Choroid plexus epithelial cell (primary cell): Measurements from ENCODE around the gene ZNF77.
"Not testable (repeated sequence)": the region's sequence is repeated elsewhere in the genome, so short reads cannot be mapped to it uniquely, and the experiment has no call there.

Source experiments
- DNase-seq: peaks from one replicate; pipeline ENCODE4 v3.0.0-alpha.2; 2010; ENCODE audit warnings: low read depth
- H3K4me3 ChIP-seq: 2 replicates; pipeline ENCODE4 v1.5.1; 2011; ENCODE audit warnings: low read depth, mild to moderate bottlenecking, control low read depth, low read length, moderate library complexity
- TF ChIP-seq, protein P1 (sequence below): conservative IDR thresholded peaks from 2 replicates; pipeline ENCODE4 v1.5.1; 2011; ENCODE audit warnings: low read depth, mild to moderate bottlenecking, control low read depth, inconsistent platforms, low read length, moderate library complexity

Gene ZNF77

DNA sequence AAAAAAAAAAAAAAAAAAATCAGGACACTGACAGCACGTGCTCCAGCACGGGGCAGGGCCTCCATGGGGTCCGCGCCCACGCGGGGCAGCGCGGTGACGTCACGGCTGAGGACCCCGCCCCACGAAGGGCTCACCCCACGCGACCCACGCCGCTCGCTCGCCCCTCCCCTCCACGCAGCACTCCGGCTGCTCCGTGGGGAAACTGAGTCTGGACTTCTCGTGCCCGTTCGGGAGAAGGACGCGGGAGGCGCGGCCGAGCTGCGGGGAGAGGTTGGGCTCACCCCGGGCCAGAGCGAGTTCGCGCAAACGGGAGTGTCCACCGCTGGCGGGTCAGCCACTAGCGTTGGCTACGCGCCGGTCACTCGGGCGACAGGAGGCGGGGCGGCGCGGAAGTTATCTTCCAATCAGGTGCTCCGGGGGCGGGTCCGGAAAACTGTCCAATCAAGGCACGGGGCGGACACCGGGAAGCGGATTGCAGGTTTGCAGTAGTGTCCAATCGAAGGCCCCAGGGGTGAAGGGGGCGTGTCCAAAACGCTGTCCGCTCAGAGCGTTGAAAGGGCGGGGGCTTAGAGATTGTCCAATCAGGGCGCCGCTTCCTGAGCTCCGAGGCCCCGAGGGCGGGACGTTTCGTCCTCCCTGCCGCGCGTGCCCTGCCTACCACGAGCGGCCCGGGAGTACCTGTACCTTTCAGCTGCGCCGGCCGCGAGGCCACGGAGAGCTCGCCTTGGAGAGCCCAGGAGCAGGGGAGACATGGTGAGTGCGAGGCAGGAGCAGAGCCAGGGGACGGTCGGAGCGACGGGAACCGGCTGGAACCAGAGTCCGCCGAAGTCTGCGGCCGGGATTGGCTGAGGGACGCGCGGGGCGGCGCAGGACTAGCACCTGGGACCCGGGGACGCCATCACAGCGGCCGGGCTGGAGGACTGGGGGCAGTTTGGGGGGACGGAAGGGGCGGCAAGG, 44.2 kb downstream of the ZNF77 start, which contains the start of gene ZNF57:
Gene ZNF57 (plus strand): TSS at position 633 of the 957 bp plus-strand sequence. CDS start 118 bp downstream, at position 751.
- peak within 1 kb of the TSS; percentile 91 for H3K4me3 ChIP-seq
- DNase-seq = peak; percentile 100
- TF ChIP-seq, protein P1, sequence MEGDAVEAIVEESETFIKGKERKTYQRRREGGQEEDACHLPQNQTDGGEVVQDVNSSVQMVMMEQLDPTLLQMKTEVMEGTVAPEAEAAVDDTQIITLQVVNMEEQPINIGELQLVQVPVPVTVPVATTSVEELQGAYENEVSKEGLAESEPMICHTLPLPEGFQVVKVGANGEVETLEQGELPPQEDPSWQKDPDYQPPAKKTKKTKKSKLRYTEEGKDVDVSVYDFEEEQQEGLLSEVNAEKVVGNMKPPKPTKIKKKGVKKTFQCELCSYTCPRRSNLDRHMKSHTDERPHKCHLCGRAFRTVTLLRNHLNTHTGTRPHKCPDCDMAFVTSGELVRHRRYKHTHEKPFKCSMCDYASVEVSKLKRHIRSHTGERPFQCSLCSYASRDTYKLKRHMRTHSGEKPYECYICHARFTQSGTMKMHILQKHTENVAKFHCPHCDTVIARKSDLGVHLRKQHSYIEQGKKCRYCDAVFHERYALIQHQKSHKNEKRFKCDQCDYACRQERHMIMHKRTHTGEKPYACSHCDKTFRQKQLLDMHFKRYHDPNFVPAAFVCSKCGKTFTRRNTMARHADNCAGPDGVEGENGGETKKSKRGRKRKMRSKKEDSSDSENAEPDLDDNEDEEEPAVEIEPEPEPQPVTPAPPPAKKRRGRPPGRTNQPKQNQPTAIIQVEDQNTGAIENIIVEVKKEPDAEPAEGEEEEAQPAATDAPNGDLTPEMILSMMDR = no peak

DNA sequence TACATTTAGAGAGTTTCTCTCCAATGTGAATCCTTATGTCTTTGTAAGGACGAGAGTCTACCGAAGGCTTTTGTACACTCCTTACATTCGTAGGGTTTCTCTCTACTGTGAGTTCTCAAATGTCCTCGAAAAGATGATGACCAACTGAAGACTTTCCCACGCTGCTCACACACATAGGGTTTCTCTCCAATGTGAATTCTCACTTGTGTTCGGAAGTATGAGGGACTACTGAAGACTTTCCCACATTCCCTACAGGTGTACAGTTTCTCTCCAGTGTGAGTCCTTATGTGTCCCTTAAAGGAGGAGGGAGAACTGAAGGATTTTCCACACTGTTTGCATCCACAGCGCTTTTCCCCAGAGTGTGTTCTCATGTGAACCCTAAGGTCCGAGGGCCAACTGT, 48.1 kb downstream of the ZNF77 start:
- DNase-seq = no peak
- no peak overlapping the region for H3K4me3 ChIP-seq
- TF ChIP-seq, protein P1 = no peak

DNA sequence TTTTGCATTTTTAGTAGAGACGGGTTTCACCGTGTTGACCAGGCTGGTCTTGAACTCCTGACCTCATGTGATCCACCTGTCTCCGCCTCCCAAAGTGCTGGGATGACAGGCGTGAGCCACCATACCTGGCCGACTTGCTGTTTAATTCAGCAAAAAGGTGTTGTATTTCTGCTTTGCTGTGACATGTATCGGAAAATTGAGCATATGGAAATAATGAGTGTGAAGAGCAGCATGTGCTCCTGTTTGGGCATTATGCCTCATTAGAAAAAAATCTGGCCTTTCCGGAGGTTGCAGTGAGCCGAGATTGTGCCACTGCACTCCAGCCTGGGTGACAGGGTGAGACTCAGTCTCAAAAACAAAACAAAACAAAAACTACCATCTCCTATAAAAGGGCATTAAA, 54.2 kb downstream of the ZNF77 start:
- not testable (repeated sequence) for H3K4me3 ChIP-seq, DNase-seq

DNA sequence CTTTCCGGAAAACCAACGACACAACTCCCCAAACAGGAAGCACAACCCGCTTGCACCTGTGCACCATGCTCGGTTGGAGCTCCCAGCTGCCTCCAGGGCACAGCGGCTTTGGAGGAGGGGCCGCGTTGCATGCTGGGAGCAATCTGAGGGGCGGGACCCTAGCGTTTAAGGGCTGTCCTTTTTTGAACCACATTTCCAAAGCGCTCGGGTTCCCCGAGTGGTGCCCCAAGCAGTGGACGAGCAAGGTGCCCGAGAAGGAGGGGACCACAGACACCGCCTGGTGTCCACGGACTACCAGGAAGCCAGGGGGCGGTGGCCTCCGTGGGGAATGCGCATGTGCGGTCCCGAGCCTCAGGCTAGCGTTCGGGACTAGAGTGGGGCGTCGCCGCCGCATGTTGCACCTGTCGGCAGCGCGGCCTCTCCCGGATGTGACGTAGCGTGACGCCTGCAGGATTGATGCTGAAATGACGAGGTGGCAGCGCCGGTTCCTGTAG, 56.0 kb downstream of the ZNF77 start:
- TF ChIP-seq, protein P1 = no peak
- peak overlapping the region; percentile 30 for H3K4me3 ChIP-seq
- no peak for DNase-seq

DNA sequence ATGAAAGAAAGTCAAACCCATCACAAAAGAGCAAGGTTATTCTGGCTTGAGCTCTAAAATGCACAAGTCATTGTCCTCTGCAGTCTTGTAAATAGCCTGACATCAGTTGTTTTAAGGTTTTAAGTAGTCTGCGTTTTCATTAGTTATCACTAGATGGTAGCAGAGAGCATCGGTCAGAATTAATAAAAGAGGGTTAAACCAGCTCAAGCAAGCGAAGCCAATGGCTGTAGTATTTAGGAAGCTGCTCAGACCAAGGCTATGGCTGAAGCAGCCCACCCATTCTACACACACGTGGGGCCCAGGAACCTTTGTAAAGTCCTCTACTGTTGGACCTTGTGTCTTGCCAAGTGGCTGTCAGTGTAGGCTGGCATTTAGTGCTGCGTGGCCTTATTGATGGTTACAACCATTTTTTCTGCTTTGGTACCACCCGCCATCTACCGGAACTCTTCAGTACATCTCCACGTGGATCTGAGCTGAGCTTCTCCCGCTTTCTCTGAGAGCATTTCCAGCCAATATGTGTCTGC, 57.3 kb downstream of the ZNF77 start:
- peak; percentile 85 for DNase-seq
- TF ChIP-seq, protein P1 = peak; percentile 59
- H3K4me3 ChIP-seq = no peak overlapping the region

DNA sequence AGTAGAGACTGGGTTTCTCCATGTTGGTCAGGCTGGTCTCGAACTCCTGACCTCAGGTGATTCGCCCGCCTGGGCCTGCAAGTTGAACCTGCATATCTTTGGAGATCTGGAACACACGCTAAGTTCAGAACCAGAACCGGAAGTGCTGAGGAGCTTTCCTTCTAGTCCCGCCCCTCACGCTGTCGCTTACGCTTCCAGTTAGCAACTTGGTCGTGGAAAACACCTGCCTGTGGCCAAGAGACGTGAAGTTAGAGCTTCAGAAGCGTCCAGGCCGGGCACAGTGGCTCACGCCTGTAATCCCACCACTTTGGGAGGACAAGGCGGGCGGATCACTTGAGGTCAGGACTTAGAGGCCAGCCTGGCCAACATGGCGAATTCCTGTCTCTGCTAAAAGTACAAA, 59.0 kb downstream of the ZNF77 start:
- H3K4me3 ChIP-seq = no peak overlapping the region
- no peak for DNase-seq
- TF ChIP-seq, protein P1 = no peak

DNA sequence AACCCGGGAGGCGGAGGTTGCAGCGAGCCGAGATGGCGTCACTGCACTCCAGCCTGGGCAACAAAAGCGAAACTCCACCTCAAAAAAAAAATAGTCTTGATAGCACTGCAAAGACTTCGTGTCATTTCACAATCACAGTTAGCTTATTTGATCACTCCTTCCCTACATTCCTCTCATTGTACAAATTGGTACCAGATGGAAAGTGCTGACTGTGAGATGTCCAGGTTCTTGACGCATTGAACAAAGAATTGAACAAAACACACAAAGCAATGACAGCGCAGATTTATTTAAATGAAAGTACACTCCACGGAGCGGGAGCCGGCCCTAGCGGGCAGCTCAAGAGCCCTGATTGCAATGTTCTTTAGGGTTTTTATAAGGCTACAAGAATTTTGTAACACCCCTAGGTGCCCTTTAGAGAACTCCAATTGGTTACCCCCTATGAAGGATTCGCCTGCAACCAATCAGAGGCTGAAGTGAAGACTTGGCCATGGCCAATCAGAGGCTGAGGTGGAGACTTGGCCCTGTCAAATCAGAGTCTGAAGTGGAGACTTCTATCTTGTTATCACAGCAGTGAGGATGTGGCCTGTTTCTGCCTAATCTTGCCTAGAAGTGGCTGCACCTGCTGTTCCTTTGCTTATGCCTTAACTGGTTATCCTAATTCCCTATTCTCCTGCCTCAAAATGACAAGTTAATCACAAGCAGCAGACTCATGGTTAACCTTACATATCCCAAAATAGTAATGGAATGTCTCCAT, 60.9 kb downstream of the ZNF77 start:
- DNase-seq = no peak
- no peak overlapping the region for H3K4me3 ChIP-seq
- TF ChIP-seq, protein P1 = no peak
